HG02610 (cell line): ENCODE measurements around the gene ALDH1L1.

Experiments
- ATAC-seq: cut with Tn5 transposase; IDR thresholded peaks from one replicate; pipeline ENCODE4 v1.9.1; 2021; ENCODE audit warnings: mild to moderate bottlenecking, moderate library complexity; ENCODE audit not compliant: unreplicated experiment

The ALDH1L1 gene

DNA sequence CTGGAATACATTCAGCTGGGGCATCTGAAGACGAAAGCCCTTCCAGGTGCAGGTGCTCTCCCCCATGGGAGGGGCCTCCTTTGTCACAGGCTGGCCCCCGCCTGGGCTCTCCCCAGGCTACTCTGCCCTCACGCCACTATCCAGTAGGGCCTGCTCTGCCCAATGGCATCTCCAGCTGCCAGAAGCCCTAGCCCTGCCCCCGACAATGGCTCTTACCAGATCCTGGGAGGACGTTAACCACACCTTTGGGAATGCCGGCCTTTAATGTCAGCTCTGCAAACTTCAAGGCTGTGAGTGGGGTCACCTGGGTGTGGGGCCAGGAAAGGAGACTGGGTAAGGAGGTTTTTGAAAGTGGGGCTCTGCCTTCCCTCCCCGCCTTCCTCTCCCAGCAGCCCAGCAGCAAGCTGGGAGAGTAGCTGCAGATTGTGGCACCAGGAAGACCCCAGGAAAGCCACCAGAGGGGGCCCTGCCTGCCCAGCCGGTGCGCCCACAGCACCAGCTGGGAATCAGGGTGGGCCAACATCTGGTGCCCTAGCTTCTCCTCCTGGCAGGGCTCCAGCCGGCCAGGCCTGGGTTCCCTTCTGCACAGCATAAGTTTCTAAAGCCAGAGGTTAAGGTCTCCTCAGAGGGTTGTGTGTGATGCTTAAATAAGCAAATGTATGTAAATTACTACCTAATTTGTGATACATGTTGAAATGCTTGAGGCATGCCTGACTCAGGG is 56.1 kb downstream of the ALDH1L1 start:
- ATAC-seq, result no peak

- no peak for ATAC-seq
Measured at GRCh38 chr3:126121632-126122031, 58.8 kb downstream of the ALDH1L1 start.

DNA sequence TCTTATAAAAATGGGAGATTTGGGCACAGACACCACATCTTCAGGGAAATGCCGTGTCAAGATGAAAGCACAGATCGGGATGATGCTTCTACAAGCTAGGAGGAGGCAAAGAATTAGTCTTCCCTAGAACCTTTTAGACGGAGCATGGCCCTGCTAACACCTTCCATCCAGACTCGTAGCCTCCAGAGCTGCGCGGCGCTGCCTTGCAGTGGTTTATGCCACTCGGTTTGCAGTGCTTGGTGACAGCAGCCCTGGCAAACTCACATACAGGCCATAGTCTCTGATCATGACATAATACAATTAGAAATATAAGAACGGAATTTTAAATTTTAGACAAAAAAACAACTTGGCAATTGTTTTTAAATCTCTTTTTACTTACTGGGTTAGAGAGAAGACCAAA is 59.3 kb downstream of the ALDH1L1 start:
- no peak for ATAC-seq

DNA sequence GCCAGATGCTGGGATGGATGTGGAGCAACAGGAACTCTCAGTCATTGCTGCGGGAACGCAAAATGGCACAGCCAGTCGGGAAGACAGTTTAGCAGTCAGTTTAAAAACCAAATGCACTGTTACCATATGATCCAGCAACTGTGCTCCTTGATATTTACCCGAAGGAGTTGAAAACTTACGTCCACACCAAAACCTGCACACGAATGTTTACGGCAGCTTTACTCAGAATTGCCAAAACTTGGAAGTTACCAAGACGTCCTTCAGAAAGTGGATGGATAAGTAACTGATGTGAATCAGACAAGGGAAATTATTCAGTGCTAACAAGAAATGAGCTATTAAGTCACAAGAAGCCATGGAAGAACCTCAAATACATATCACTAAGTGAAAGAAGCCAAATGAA is 60.4 kb downstream of the ALDH1L1 start:
- ATAC-seq, result no peak

GRCh38 chr3:126119008-126119675 is 61.2 kb downstream of the ALDH1L1 start:
- no peak for ATAC-seq

GRCh38 chr3:126118591-126118990 is 61.8 kb downstream of the ALDH1L1 start:
- ATAC-seq, result no peak

GRCh38 chr3:126117786-126118185 is 62.6 kb downstream of the ALDH1L1 start:
- ATAC-seq, result no peak

- ATAC-seq, result no peak
Measured at GRCh38 chr3:126117212-126117611, 63.2 kb downstream of the ALDH1L1 start.

DNA sequence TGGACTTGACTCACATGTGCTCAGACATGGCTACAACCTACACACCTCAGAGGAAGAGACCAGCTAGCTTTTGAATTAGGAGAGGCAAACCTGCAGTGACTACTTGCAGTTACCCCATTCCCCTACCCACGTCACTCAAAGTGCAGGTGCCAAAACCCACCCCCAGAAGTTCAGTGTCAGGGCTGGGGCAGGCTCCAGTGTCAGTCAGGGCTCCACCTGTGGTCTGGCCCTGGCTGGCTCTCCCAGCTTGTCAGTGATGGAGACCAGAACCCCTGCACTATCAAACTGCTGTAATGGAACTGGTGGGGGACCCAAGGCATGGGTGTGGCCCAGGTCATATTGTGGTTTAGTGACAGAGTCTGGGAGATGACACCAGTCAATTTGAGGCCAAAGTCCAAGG is 63.9 kb downstream of the ALDH1L1 start:
- ATAC-seq, result no peak

DNA sequence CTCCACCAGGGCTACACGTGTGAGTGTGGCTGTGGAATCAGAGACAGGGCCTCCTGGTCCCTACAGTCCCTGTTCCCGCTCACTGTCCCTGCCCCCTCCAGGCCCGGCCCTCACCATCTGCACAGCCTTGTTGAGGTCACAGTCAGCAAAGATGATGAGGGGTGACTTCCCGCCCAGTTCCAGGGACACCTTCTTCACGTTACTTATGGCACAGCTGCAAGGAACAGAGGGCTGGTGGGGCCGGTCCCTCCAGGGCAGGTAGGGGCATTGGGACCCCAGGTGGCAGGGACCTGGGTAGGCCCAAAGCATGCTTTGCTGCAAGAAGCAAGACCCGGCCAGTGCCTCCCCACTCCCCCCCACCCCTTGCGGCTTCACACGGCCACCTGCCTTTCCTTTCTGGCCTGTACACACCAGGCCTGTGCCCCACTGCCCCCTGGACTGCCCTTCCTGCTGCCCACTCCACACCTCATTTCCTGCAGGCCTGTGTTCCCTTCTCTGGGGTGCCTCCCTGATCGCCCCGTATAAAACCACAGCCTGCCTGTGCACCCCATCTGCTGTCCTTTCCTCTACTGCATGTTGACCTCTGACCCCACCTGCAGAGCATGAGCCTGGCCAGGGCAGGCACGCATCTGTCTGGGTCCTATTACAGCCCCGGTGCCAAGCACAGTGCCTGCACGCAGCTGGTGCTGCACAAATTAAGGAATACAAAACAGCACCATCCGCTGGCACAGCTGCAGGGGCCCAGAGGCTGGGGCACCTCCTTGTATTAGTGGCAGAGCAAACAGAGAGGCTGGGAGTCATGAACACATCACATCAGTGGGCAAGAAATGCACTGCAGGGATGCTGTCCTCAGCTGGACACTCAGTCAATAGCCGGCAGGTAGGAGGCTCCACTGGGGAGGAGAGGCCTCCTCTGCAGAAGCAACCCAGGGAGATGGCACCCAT is 65.7 kb downstream of the ALDH1L1 start:
- ATAC-seq, result no peak

DNA sequence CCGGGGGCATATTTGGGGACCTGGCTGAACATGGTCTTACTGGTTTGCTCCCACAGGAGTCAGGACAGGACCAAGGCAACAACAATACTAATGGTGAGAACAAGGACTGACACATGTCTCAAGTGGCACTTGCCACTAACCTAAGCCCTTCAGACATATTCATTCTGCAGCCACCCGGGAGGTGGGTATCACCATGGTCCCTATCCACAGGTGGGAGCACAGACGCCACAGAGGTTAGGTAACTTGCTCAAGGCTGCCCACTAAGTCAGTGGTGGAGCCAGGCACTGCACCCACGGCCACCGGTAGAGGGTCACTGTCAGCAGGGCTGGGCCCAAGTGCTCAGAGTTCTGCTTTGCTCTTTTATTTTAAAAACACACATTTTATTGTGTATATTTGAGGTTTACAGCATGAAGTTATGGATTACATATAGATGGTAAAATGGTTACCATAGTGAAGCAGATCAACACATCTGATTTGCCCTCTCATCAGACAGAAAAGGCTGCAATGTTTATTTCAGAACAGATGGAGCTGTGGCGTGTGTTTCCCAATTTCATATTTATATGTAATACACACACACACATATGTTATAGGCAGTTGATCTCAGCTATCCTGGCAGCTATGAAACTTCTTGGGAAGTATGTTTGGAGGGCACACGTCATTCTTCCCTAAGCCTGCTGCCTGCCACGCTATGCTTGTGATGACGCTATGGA is 66.5 kb downstream of the ALDH1L1 start:
- no peak for ATAC-seq

DNA sequence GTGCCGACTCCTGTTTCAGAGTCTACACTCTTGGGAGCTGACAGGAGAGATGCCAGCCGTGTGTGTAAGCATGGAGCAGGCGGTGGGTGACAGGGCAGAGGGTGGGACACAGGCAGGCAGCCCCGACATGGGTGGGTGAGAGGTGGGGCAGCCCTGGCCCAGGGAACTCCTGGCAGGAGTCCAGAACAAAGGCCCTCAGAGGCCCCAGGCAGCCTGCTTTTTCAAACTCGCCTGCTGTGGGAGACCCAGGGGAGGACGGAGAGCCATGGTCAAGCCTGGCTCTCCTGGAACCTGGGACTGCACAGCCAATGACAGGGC is 67.2 kb downstream of the ALDH1L1 start:
- ATAC-seq, result no peak

DNA sequence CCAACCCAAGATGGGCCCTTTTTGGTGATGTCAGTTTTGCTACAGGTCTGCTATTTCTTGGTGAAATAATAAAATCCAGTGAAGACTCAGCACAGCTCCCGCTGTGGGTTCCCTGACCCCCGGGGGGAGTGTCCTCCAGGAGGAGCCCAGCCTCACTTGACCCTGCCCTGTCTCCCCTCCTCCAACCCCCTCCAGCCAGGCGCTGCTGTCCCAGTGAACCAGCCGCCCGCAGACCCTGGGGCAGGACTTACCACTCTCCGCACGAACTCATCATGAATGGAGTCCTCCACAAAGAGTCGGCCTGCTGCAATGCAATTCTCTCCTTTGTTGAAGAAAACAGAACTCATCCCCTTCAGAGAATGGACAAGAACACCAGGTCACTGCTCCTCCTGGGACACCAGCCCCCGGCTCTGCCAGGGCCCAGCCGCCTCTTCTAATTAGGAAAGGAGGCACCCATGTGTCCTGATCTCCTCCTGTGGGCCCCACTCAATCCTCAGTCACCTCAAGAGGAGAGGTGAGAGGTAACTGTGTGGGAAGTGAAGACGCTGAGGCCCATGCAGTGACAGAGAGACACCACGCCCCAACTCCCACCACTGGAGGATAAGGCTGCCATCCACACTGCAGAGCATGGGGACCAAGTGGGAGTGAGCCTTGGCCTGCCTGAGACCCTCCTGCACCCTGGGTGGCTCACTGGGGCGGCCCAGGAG is 67.7 kb downstream of the ALDH1L1 start:
- ATAC-seq, result no peak

DNA sequence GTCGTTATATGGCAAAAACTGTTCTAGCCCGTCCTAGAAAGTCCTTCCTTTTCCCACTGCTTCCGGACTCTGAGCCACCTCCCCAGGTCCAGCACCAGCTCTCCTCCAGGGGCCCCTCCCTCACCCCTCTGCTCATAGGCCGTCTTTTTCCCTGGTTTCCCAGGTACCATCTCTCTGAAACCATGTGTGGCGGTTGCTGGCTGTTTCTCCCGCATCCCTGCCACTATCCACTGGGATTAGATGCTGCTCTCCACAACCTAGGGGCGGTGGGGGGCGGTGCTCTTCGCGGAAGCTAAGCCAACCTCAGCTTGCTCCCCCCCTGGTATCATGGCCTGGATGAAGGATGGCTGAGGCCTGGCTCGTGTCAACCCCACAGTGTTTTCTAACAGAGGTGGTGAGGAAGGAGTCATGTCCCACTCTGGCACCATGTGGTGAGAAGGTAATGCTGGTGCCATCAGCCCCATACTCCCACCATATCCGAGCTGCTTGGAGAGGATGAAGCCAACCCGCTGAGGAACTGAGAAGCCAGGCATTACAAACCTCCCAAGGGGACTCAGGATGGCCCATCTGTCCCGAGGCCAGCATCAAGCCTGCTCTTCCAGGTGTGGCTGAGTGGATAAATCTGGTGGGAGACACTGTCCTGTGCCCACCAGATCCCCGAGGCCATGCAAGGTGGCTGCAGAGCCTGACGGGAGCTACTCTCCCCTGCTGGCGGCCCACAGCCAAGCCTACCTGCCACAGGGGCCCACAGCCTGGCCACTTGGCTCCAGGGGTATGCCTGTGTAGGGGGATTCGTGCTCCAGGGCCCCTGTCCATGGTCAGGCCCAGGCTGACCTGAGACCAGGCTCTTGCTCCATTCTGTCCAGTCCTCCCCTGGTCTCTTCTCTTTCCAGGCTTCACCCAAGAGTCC is 68.6 kb downstream of the ALDH1L1 start:
- no peak for ATAC-seq

GRCh38 chr3:126111126-126111551 is 69.2 kb downstream of the ALDH1L1 start:
- no peak for ATAC-seq

GRCh38 chr3:126110431-126111125 is 69.8 kb downstream of the ALDH1L1 start:
- ATAC-seq, result no peak

DNA sequence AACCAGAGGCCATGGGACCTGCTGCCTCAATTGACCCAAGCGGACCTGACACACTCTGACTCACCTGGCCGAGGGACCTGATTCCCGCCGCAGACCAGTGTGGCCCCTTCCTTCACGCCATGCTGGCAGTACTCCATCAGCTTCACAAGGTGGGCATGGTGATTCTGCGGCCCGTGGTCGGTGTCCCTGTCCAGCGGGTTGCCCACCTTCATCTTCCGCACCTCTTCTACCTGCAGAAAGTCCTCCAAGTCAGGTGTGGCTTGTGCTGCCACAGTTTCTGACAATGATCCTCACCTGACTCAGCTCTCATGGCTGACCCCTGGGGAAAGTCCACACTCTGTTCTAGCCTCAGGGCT is 70.5 kb downstream of the ALDH1L1 start:
- ATAC-seq, result no peak

DNA sequence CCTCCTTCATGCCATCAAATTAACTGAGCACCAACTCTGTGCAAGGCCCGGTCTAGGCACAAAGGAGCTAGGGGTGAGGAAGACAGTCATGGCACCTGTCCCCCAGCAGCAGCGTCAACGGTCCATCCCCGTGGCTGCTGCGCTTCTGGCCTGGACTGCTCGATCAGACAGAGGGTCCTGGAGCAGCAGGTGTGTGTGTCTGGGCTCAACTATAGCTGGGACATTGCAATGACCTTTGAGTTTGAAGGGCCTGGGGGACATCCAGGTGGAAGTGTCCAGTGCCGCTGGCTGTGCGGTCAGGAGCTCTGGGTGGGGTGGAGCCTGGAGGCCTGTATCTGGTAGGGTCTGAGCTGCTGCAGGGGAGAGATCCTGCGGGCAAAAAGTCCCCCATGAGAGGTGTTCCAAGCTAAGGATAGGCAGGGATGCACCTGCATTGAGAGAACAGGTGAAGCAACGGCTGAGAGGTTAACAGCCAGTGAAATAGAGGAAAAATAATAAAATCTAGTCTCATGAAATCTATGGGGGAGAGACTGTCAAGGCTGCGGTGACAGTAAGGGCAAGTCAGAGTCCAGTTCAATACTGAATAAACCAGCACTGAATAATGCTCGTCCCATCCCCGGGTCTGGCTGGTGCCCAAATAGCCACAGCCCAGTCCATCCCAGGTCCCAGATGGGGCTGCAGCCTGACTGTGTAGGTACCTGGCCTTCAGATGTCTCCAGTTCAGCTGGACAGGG is 71.1 kb downstream of the ALDH1L1 start:
- no peak for ATAC-seq
